Measurements from ENCODE around the gene GAS2. TPM values are rescaled to one million over a fixed set of nuclear protein-coding genes. Genes with fewer than 3 reads are reported as not detected.

Gene GAS2
- total and polyA plus RNA-seq, 2 donors (not counting 1 experiment from before 2014, with no cell fraction given) = 2.5 to 6.5 TPM

GRCh38 chr11:22685111-22685510 lies 18.7 kb downstream of the GAS2 start:
- Histone ChIP-seq H3K9ac (ENCODE audit: low read length) (no peak overlapping the region), H3K4me3 (ENCODE audit: control extremely low read depth in 1 of 5, extremely low read depth in 1 of 5, insufficient read depth in 1 of 5, low read depth in 2 of 5, low read length in 4 of 5) (no peak overlapping the region), H3K36me3 (replicated peaks in 1 of 2; ENCODE audit: control extremely low read depth in 1 of 2, control insufficient read depth in 1 of 2, extremely low read depth in 1 of 2, insufficient read depth in 2 of 2, low read length in 1 of 2) (no peaks in the 10 kb centered on the region), H2AFZ (ENCODE audit: insufficient read depth, low read depth, low read length, poor library complexity, severe bottlenecking) (no peak overlapping the region), H3K79me2 (ENCODE audit: control insufficient read depth, insufficient read depth, low read length) (no peaks in the 10 kb centered on the region), H3K27ac (ENCODE audit: low read length in 2 of 2) (no peak overlapping the region), H4K20me1 (ENCODE audit: control insufficient read depth, insufficient read depth, low read length, poor library complexity, severe bottlenecking) (no peaks in the 10 kb centered on the region), H3K27me3 (replicated peaks in 1 of 4; ENCODE audit: control extremely low read depth in 1 of 4, control insufficient read depth in 3 of 4, insufficient read depth in 4 of 4, low read length in 3 of 4) (peaks cover 0 to 5% (median 0%) of the 10 kb centered on the region in 4 experiments), H3K4me1 (ENCODE audit: control insufficient read depth in 2 of 2, insufficient read depth in 2 of 2, low read length in 2 of 2) (no peaks in the 10 kb centered on the region), H3K4me2 (replicated peaks; ENCODE audit: low read depth, low read length, poor library complexity, severe bottlenecking) (no peak overlapping the region), H3K9me3 (ENCODE audit: control extremely low read depth in 1 of 3, control insufficient read depth in 2 of 3, insufficient read depth in 1 of 3, low read length in 2 of 3) (no peaks in the 10 kb centered on the region)
- Mint-ChIP-seq H3K4me1 (no peaks in the 10 kb centered on the region), H3K27me3 (no peaks in the 10 kb centered on the region), H3K27ac (no peak overlapping the region), H3K9me3 (ENCODE audit: insufficient read depth) (no peaks in the 10 kb centered on the region), H3K4me3 (no peak overlapping the region)
- ATAC-seq (ENCODE audit: low read depth) = no peak
- no peak for DNase-seq
- WGBS (ENCODE audit: insufficient coverage) = 100% methylated on average over 3 of the region's 4 CpGs
- intact Hi-C loops (cut with micrococcal nuclease) = no loop called here
- TF ChIP-seq, protein P1, sequence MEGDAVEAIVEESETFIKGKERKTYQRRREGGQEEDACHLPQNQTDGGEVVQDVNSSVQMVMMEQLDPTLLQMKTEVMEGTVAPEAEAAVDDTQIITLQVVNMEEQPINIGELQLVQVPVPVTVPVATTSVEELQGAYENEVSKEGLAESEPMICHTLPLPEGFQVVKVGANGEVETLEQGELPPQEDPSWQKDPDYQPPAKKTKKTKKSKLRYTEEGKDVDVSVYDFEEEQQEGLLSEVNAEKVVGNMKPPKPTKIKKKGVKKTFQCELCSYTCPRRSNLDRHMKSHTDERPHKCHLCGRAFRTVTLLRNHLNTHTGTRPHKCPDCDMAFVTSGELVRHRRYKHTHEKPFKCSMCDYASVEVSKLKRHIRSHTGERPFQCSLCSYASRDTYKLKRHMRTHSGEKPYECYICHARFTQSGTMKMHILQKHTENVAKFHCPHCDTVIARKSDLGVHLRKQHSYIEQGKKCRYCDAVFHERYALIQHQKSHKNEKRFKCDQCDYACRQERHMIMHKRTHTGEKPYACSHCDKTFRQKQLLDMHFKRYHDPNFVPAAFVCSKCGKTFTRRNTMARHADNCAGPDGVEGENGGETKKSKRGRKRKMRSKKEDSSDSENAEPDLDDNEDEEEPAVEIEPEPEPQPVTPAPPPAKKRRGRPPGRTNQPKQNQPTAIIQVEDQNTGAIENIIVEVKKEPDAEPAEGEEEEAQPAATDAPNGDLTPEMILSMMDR (IDR thresholded peaks at IDR 0.05) = no peak
- no peak for TF ChIP-seq EZH2 (IDR thresholded peaks at IDR 0.05; ENCODE audit: borderline replicate concordance, insufficient read depth, low read depth, low read length, poor library complexity, severe bottlenecking)
- ChIA-PET POLR2A (no interaction called here), CTCF (no interaction called here)

- POLR2A ChIA-PET = no interaction called here
- intact Hi-C loops (cut with micrococcal nuclease) = no loop called here
- Mint-ChIP-seq H3K27me3 (no peaks in the 10 kb centered on the region), H3K9me3 (ENCODE audit: insufficient read depth) (no peaks in the 10 kb centered on the region), H3K4me3 (no peak overlapping the region), H3K4me1 (no peaks in the 10 kb centered on the region), H3K27ac (no peak overlapping the region)
- no peak for ATAC-seq (ENCODE audit: low read depth)
- Histone ChIP-seq H3K4me1 (ENCODE audit: control insufficient read depth in 2 of 2, insufficient read depth in 2 of 2, low read length in 2 of 2) (no peaks in the 10 kb centered on the region), H3K9me3 (ENCODE audit: control extremely low read depth in 1 of 3, control insufficient read depth in 2 of 3, insufficient read depth in 1 of 3, low read length in 2 of 3) (no peaks in the 10 kb centered on the region), H4K20me1 (ENCODE audit: control insufficient read depth, insufficient read depth, low read length, poor library complexity, severe bottlenecking) (no peaks in the 10 kb centered on the region), H3K27ac (ENCODE audit: low read length in 2 of 2) (no peak overlapping the region), H3K27me3 (replicated peaks in 1 of 4; ENCODE audit: control extremely low read depth in 1 of 4, control insufficient read depth in 3 of 4, insufficient read depth in 4 of 4, low read length in 3 of 4) (no peaks in the 10 kb centered on the region), H3K4me2 (replicated peaks; ENCODE audit: low read depth, low read length, poor library complexity, severe bottlenecking) (no peak overlapping the region), H3K79me2 (ENCODE audit: control insufficient read depth, insufficient read depth, low read length) (no peaks in the 10 kb centered on the region), H3K36me3 (replicated peaks in 1 of 2; ENCODE audit: control extremely low read depth in 1 of 2, control insufficient read depth in 1 of 2, extremely low read depth in 1 of 2, insufficient read depth in 2 of 2, low read length in 1 of 2) (no peaks in the 10 kb centered on the region), H2AFZ (ENCODE audit: insufficient read depth, low read depth, low read length, poor library complexity, severe bottlenecking) (no peak overlapping the region), H3K9ac (ENCODE audit: low read length) (no peak overlapping the region), H3K4me3 (ENCODE audit: control extremely low read depth in 1 of 5, extremely low read depth in 1 of 5, insufficient read depth in 1 of 5, low read depth in 2 of 5, low read length in 4 of 5) (no peak overlapping the region)
- no peak for DNase-seq
- CTCF ChIA-PET = no interaction called here
- WGBS (ENCODE audit: insufficient coverage) = 94% methylated on average over 3 of the region's 3 CpGs
- TF ChIP-seq, protein P1 (IDR thresholded peaks at IDR 0.05) = no peak
- TF ChIP-seq EZH2 (IDR thresholded peaks at IDR 0.05; ENCODE audit: borderline replicate concordance, insufficient read depth, low read depth, low read length, poor library complexity, severe bottlenecking) = no peak
Observed at GRCh38 chr11:22688914-22689313, 22.5 kb downstream of the GAS2 start.

Measured in B cell (primary cell).